Measurements from ENCODE around the gene SMARCB1.

SMARCB1 gene

DNA sequence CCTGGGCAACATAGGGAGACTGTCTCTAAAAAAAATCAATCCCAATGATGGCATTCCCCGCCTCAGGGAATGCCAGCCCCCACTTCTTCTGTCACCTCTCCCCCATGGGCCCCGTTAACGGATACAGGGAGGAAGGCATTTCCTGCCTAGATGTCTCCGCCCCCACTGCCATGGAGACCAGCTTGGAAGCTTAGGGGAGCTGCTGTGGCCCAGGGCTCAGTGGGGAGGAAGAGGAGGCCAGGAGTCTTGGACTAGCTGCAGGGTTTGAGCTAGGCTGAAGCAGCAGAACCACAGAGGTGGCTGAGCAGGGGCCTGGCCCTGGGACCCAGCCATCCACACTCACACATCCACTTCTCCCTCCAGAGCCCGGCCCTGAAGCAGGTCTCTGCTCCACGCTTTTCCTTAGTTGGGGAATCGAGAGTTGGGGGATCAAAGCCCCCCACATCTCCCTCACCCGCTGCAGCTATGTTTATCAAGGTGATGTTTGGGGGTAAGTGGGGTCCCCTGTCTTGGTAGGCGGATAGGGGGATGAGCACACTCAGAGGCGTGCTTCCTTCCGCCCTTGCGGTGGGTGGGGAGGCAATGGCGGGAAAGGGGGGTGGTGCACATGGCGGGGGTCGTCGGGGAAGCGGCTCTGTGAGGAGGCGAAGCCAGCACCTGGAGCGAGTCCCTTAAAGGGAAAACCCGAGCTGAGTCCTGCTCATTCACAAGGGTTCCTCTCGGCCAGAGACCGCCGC is 23.8 kb upstream of the SMARCB1 start, which contains the start of gene C22orf15:
Gene C22orf15, plus strand, starts transcription at position 149 of the 737 bp plus-strand sequence. Its CDS starts 317 bp downstream, at position 466.
- no peak for DNase-seq

DNA sequence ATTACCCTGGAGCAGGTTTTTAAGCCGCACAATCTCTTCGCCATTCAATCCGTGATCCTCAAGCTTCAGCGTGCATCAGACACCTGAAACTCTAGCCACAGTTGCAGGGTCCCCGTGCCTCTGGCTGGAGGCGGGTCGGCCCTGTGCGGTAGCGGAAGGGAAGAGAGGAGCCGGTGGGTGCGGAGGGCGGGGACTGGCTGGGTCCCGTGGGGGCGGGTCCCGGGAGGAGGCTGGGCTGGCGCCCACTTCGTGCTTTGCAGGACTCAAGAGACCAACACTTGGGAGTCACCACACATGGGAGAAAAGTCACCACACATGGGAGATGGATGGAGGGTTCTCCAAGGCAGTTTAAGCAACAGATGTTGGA is 23.2 kb upstream of the SMARCB1 start:
- no peak for DNase-seq

DNA sequence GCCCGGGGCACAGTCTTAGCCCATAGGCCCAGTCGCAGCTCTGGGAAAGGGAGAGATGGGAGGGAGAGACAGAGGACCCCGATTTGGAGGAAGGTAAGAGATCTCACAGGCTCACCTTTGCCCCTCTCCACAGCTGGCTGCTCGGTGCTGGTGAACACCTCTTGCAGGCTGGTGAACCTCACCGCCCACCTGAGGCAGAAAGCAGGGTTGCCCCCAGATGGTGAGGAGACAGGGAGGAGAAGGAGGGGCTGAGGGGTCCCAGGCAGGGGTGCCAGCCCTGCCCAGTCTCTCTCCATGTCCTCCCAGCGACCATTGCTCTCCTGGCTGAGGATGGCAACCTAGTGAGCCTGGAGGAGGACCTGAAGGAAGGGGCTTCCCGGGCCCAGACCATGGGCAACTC is 22.8 kb upstream of the SMARCB1 start:
- DNase-seq, result no peak

DNA sequence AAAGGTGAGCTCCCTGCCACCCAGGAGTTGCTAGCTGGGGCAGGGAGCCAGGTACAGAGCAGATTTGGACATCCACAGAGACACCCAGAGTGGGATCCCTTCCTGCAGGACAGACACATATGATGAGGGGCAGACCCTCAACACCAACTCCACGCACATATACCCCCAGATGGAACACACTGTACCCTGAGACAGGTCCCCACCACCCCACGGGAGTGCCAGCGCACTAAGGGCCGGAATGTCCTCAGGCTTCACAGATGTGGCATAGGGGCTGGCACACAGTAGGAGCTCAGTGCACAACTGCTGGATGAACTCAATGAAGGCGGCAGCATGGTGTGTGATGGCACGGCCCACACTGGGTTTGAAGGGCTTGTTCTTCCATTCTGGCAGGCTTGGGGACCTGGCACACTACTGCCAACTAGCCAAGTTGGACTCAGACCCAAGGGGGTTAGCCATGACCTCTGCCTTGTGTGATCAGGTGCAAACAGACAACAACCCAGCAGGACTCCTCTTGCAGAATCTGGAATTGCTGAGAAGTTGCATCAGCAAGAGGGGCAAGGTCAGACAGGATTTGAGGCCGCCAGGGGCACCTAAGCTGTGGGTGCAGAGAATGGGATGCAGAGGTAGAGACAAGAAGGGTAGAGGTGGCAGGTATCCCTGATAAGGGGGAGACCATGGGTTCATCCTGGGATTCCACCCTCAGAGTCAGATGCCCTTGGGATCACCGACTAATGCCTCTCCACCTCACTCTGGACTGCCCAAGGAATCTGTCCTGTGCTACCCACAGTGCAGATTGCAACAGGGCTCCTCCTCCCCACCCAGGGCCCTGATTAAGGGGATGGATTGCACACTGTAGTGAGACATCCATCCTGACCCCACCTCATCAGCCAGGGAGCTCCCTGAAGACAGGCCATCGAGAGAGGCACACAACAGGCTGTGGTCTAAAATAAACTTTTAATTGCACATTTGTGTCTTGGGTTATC is 21.6 kb upstream of the SMARCB1 start:
- no peak for DNase-seq

DNA sequence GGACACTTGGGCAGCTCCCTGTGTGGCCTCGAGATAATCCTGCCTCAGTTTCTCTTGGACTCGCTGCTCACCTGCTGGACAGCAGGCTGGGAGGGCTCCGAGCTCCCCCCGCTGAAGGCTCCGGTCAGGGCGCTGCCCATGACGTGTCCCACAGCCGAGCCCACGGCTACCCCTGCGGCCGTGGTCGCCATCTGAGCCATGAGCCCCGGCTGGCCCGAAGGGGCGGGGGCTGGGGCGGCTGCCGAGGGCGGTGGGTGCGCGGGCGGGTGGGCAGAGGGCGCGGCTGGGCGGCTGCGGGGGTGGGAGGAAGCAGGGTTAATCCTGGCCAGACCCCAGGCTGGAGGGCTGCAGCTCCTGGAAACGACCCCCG is 19.5 kb upstream of the SMARCB1 start:
- DNase-seq, result no peak

DNA sequence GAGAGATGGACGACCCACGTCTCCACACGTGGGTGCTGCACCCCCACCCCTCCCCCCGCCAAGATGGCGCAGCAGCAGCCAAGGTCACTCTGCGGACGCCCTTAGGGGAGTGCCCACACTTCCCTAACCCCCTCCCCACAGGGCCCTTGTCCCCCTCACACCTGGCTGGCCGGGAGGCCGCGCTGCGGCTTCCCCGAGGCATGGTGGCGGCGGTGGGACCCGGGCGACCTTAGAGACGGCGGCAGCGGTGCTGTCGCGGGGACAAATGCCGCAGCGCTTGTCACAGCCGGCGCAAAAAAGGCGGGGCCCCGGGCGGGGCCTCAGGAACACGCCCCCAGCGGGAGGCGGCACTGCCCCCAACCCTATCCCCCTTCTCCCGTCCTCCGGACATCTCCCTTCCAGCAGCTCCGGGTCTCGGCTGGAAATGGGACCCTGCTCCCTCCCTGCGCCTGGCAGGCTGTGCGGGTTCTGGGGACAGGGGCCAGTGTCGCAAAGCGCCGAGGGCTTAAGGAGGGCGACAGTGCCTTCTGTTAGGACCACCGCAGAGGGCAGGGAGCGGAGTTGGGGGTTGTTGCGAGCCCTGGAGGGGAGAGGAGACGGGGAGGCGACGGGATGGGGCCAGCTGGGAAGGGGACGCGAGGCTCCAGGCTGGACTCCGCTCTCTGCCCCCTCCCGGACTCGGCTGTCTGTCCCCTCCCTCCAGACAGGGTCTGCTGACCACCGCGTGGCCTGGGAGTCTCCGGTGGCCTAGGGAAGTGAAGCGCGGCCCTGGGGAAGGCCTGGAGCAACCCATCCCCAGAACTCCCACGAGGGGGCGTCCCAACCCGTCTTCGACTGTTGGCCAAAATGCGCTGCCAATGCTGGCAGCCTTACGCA is 18.9 kb upstream of the SMARCB1 start, which contains the start of gene CHCHD10:
Gene CHCHD10, minus strand, starts transcription at position 300 of the 876 bp plus-strand sequence. Its CDS starts 98 bp downstream, at position 202.
- DNase-seq, result peak; percentile 87

DNA sequence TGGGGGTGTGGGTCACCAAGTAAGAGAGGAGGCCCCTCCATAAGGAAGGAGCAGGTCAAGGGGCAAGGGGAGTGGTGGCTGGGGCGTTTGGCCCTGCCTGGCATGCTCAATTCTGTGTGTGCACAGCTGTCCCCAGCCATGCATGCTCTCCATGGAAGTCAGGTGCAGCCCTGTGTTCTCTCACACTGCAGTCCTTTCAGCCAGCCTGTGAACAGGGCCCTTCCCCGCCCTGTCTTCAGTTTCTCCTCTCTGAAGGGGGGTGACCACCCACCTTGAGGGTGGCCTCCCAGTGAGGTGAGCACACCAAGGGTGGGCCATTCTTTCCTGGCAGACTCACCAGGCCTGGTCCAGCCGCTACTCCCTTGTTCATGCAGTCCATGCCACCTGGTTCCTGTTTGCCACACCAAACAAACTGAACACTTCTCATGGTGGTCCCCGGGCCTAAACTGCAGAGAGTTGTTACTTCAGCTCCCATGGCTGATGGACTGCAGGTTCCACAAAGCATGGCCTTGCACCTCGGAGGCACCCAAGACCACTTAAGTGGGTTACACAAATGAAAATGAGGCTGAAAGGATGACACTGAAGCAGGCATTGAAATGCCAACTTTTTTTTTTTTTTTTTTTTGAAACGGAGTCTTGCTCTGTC is 17.3 kb upstream of the SMARCB1 start:
- no peak for DNase-seq

DNA sequence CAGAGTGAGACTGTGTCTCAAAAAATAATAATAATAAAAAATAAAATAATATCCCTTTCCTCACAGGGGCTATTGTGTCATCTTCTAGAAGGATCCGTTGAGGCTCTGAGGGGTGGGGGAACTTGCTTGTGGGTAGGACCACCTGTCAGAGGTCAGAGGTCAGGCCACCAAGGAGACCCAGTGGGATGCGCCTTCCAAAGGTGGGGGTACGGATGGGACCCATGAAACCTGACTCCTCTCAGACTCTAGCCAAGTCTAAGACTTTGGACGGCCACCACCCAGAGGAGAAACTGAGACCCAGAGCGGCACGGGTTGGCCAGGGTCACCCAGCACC is 14.5 kb upstream of the SMARCB1 start:
- DNase-seq, result no peak

DNA sequence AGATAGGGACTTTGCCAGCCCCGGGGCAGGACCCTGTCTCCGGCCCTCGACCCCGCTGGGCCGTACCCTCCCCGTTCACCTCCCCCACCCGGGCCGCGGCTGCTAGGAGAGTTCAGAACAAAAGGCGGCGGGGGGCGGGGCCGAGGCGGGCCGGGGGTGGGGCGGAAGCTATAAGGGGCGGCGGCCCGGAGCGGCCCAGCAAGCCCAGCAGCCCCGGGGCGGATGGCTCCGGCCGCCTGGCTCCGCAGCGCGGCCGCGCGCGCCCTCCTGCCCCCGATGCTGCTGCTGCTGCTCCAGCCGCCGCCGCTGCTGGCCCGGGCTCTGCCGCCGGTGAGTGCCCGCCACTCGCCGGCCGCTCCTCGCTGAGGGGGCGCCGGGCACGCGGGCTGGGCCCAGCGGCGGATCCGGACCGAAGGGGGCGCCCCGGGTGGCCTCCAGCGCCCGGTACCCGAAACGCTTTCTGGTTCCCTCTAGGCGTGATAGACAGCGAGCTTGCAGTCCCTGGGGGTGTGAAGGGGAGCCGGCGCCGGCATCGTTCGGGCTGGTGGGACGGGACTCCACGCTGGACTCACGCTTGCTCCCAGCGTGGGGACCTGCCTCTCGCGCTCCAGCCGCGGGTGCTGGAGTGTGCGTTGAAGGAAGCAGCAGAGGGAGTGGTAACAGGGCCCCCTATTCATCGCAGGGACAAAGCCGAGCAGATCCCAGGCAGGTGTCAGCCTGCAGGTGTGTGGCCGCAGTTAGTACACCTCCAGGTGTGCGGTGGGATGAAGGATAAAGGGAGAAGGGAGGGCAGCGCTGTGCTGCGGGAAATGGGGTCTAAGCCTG is 13.9 kb upstream of the SMARCB1 start, which contains the start of gene MMP11:
Gene MMP11, plus strand, starts transcription at position 201 of the 825 bp plus-strand sequence. Its CDS starts 22 bp downstream, at position 223.
- peak; percentile 76 for DNase-seq

DNA sequence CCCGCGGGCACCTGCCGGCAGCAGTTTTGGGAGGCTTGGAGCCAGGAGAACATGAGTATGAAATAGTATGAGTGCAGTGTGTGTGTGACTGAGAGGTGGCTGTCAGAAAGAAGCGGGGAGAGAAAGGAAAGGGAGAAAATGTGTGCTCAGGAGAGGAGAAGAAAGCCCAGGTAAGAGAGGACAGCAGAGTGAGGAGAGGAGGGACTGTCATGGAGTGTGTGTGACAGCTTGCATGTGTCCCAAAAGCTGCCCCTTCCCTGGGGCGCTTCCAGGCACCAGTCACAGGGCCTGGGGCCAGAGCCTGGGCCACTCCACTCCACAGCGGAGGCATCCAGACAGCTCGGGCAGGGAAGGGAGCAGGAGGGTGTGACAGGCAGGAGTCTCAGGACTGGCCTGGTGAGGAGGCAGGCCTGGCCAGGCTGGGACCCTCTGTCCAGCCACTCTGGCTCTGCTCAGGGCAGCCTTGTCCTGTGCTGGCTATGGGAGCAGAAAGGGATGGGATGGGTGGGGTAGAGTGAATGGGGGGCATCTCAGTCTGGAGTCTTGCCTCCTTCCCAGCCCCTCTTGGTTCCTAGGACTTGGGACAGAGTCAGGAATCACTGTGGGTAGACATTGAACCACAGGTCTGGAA is 13.2 kb upstream of the SMARCB1 start:
- no peak for DNase-seq

DNA sequence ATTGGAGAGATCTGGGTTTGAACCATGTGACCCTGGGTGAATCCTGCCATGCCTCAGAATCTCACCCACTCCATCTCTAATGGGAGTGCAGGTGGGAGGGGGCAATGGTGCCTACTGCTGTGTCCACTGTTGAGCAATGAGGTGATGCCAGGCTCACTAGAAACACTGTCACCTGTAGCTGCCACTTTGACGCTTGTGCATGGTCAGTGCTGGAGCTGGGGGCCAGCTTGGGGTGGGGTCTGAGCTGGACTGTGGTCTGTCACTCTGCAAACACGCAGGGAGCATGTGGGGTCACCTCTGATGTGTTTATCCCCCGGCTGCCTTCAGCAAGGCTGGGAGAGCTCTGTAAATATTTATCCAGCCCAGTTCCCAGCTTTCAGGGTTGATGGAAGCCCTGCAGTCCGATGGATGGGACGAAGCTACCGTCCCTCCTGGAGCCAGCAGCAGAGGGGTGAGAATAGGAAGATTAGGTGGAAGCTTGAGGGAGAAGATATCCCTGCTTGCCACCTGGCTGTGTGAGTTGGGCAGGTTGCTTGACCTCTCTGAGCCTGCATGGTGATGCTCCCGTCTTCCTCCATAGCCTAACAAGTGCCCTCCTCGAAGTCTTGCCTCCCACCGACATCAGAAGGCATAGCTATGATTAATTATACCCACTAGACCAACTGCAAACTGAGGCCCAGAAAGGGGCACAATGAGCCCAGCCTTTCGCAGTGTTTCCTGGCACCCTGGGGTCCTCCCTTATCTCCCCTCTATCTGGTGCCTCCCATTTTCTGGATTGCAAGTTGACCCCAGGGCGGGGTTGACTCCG is 12.4 kb upstream of the SMARCB1 start:
- DNase-seq, result no peak

DNA sequence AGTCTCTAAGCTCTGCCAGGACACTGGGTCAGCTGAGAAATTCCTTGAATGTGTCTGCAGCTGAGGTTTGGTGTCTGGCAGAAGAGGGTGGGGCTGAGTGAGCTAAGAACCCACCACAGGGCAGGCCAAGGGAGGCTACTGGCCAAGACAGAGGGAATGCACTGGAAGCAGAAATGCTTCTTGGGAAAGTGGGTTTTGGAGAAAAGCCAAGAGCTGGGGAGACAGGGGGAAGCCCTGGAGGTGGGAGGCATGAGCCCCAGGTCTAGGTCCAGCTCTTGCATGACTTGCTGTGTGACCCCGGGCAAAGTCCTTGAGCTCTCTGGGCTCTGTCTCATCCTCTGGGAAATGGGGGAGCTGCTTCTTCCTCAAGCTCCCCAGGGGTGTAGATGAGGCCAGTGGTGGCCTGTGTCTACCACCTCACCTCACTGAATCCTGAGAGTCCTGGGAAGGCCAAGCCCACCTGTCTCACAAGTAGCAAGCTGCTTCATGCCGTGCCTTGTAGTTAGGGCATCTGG is 11.8 kb upstream of the SMARCB1 start:
- peak; percentile 76 for DNase-seq

DNA sequence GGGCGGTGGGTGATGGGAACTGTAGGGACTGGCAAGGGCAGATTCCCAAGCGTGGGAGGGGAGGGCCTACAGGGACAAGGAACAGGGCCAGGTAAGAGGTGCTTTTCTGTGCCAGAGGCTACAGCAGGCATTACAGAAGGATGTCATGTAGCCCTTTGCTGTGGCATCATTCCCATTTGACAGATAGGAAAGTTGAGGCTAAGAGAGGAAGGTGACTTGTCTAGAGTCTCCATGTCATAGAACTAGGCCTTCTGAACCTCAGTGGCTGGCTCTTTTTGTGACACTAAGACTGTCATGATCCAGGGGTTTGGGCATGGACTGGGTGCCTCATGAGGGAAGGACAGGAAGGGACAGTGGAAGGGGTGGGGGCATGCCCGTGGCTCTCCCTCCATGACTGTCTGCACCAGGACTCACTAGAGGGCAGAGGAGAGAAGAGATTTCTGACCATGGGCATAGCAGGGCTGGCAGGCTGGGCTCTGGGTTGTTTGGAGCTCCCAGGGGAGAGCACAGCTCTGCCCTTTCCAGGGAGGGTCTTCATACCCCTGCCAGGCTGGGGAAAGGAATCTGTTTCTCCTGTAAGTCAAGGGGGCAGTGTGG is 10.9 kb upstream of the SMARCB1 start:
- no peak for DNase-seq

DNA sequence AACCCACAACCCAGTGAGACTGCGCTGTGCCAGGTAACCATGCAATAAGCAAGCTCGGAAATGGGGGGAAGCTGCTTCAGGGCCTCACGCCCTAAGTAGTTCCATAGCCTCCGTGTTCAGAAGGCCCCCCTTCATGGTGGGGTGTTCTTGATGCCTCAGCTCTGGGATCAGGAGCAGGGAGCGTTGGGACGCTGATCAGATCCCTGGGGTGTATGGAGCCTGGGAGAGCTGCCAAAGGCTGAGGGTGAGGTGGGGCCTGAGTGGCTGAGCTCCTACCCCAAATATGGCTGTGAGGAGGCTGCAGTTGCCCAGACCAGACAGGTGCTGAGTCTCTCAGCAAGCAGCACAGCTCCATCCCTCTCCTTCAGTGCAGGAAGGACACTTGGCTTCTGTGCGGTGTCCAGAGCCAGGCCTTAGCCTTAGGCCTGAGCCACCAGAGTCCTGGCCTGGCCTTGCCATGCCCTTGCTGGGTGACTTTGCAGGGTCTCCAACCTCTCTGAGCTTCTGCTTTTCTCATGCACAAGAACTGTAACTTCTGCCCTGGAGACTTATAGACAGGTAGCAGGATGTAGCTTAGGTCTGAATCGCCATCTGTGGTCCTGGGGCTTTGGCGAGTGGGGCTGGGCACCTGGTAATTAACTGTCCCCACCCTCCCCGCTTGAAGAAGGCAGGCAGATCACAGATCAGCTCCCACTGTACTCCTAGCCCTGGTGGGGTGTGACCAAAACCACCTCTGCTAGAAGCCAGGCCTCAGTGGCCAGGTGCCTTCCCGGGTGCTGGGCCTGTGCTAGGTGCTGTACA is 8.8 kb upstream of the SMARCB1 start:
- DNase-seq, result no peak

DNA sequence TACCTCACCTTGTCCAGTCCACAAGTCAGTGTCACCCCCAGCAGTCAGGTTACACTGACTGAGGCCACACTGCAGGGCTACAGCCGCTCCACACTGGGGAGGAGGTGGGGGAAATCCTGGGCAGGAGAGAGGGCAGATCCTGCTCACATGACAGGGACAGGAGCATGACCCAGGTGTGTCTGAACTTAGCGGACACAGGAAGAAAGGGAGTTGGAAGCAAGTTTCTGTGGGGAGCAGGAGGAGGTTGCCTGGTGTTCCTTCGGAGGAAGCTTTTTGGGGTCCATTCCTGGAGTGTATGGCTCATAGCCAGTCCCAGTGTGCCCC is 8.2 kb upstream of the SMARCB1 start:
- DNase-seq, result no peak

DNA sequence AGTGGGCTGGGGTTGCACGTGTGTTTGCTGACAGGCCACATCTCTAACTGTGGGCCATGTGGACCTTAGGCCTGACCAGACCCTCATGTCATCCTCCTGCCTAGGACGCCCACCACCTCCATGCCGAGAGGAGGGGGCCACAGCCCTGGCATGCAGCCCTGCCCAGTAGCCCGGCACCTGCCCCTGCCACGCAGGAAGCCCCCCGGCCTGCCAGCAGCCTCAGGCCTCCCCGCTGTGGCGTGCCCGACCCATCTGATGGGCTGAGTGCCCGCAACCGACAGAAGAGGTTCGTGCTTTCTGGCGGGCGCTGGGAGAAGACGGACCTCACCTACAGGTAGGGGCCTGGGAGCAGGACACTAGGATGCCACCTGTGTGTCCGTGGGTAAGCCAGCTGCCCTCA is 7.7 kb upstream of the SMARCB1 start:
- no peak for DNase-seq

DNA sequence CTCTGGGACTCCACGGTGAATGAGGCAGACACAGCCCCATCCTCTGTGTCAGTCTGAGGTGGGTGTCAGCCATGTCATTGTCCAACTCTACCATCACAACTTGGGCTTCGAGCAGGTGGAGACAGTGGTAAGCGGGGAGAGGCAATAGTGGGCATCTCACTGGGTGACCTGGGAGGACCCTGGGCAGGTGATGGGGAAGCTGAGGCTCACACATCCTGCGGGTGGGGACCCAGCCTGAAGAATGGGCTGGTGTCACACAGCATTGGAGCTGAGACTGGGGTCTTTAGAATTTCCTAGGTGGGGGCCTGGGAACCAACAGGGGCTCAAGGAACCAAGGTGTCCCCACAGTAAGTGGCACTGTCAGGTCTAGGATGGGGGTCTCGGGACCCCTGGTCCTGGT is 7.0 kb upstream of the SMARCB1 start:
- no peak for DNase-seq

DNA sequence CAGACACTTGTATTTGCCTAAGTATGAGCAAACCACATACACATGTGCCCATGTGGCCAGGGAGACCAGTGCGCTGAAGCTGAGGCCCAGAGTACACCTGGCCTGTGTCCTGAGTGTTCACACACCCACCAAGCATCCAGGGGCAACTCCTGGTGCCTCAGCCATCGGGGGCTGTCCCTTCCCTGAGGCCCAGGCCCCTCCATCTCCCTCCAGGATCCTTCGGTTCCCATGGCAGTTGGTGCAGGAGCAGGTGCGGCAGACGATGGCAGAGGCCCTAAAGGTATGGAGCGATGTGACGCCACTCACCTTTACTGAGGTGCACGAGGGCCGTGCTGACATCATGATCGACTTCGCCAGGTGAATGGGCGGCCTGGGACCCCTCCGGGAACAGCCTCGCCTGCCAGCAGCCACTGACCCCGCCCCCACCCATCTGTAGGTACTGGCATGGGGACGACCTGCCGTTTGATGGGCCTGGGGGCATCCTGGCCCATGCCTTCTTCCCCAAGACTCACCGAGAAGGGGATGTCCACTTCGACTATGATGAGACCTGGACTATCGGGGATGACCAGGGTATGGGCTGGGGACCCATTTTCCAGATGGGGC is 6.5 kb upstream of the SMARCB1 start:
- no peak for DNase-seq

All from femur (tissue), 1 donor.